GM21360 (cell line): ENCODE data around the gene DGAT2.

ENCODE experiments used
- ATAC-seq: cut with Tn5 transposase; IDR thresholded peaks from one replicate; pipeline ENCODE4 v1.9.1; 2021; ENCODE audit warnings: mild to moderate bottlenecking, moderate library complexity; ENCODE audit not compliant: unreplicated experiment

Gene DGAT2

GRCh38 chr11:75821202-75821601 lies 52.6 kb downstream of the DGAT2 start:
- no peak for ATAC-seq

- no peak for ATAC-seq
Measured at GRCh38 chr11:75822541-75822940, 54.0 kb downstream of the DGAT2 start.

- ATAC-seq: no peak
Measured at GRCh38 chr11:75823415-75823814, 54.8 kb downstream of the DGAT2 start.

GRCh38 chr11:75823946-75824345 lies 55.4 kb downstream of the DGAT2 start:
- ATAC-seq: no peak

- ATAC-seq: no peak
Measured at GRCh38 chr11:75826461-75827230, 58.1 kb downstream of the DGAT2 start.

GRCh38 chr11:75827562-75827961 lies 59.0 kb downstream of the DGAT2 start:
- no peak for ATAC-seq

- ATAC-seq: no peak
Measured at GRCh38 chr11:75831915-75832502, 63.4 kb downstream of the DGAT2 start.

GRCh38 chr11:75834728-75835127 lies 66.2 kb downstream of the DGAT2 start:
- ATAC-seq: no peak

GRCh38 chr11:75836417-75836816 lies 67.8 kb downstream of the DGAT2 start:
- ATAC-seq: no peak

GRCh38 chr11:75839851-75840250 lies 71.3 kb downstream of the DGAT2 start:
- no peak for ATAC-seq

- no peak for ATAC-seq
Measured at GRCh38 chr11:75840522-75840921, 71.9 kb downstream of the DGAT2 start.

GRCh38 chr11:75841739-75842138 lies 73.2 kb downstream of the DGAT2 start:
- no peak for ATAC-seq

GRCh38 chr11:75845324-75845723 lies 76.7 kb downstream of the DGAT2 start:
- ATAC-seq: no peak

- no peak for ATAC-seq
Measured at GRCh38 chr11:75849894-75850293, 81.3 kb downstream of the DGAT2 start.

GRCh38 chr11:75850787-75851186 lies 82.2 kb downstream of the DGAT2 start:
- no peak for ATAC-seq
